Type B pancreatic cell (in vitro differentiated cells): ENCODE results near the gene PIK3AP1. TPM values are rescaled to one million over a fixed set of nuclear protein-coding genes. Genes with fewer than 3 reads are reported as not detected.
A peak's percentile ranks its signal among the peaks of the same experiment; 100 is the strongest.

Experiments
- DNase-seq: peaks from one replicate; pipeline ENCODE4 v3.0.0; 2021; ENCODE audit warnings: mixed read lengths; ENCODE audit not compliant: unreplicated experiment; ENCODE audit errors: extremely low spot score
- H3K27ac Mint-ChIP-seq: 2 replicates; pipeline ENCODE4 v1.8.0; 2021; ENCODE audit warnings: mild to moderate bottlenecking, mixed read lengths
- H3K27me3 Mint-ChIP-seq: 2 replicates; pipeline ENCODE4 v1.8.0; 2021; ENCODE audit warnings: mixed read lengths
- H3K36me3 Mint-ChIP-seq: 2 replicates; pipeline ENCODE4 v1.8.0; 2021; ENCODE audit warnings: mixed read lengths
- H3K4me1 Mint-ChIP-seq: one replicate; pipeline ENCODE4 v1.8.0; 2021; ENCODE audit warnings: mixed read lengths; ENCODE audit not compliant: unreplicated experiment
- H3K4me3 Mint-ChIP-seq: 2 replicates; pipeline ENCODE4 v1.8.0; 2021; ENCODE audit warnings: mild to moderate bottlenecking, mixed read lengths
- H3K9me3 Mint-ChIP-seq: 2 replicates; pipeline ENCODE4 v1.8.0; 2021; ENCODE audit warnings: mixed read lengths
- total RNA-seq: library from RNA; stranded (reverse); gene quantifications from 2 replicates; pipeline ENCODE4 v1.2.1, GENCODE V29; 2021; ENCODE audit warnings: low replicate concordance
- TF ChIP-seq, protein P1 (sequence below): fragments of 200-600 bp; sonication (generic); conservative IDR thresholded peaks from 2 replicates; pipeline ENCODE4 v1.5.0; 2021; ENCODE audit warnings: antibody characterized with exemption, mild to moderate bottlenecking

The PIK3AP1 gene
- total RNA-seq, 1 donor from 2014 or later, result 3.5 TPM

DNA sequence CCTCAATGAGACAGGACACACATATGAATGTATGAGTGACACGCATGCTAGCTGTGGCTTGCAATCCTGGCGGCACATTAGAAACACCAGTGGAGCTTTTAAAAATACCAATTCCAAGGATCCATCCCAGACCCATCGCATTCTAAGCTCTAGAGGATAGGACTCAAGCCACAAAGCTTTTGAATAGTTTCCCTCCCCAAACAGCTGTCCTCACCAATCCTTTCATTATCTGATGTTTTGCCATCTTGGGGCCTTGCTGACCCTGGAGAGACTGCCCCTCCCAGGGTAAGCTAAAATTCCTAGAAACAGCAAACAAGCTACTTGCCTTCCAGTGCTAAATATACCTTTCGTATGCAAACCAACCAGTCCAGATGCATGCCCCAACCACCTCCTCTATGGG is 124.6 kb downstream of the PIK3AP1 start:
- Mint-ChIP-seq H3K4me1 (no peaks in the 10 kb centered on the region), H3K27me3 (no peaks in the 10 kb centered on the region), H3K9me3 (no peaks in the 10 kb centered on the region), H3K36me3 (no peaks in the 10 kb centered on the region), H3K27ac (no peak overlapping the region), H3K4me3 (no peak overlapping the region)
- TF ChIP-seq, protein P1, sequence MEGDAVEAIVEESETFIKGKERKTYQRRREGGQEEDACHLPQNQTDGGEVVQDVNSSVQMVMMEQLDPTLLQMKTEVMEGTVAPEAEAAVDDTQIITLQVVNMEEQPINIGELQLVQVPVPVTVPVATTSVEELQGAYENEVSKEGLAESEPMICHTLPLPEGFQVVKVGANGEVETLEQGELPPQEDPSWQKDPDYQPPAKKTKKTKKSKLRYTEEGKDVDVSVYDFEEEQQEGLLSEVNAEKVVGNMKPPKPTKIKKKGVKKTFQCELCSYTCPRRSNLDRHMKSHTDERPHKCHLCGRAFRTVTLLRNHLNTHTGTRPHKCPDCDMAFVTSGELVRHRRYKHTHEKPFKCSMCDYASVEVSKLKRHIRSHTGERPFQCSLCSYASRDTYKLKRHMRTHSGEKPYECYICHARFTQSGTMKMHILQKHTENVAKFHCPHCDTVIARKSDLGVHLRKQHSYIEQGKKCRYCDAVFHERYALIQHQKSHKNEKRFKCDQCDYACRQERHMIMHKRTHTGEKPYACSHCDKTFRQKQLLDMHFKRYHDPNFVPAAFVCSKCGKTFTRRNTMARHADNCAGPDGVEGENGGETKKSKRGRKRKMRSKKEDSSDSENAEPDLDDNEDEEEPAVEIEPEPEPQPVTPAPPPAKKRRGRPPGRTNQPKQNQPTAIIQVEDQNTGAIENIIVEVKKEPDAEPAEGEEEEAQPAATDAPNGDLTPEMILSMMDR, result no peak
- no peak for DNase-seq

DNA sequence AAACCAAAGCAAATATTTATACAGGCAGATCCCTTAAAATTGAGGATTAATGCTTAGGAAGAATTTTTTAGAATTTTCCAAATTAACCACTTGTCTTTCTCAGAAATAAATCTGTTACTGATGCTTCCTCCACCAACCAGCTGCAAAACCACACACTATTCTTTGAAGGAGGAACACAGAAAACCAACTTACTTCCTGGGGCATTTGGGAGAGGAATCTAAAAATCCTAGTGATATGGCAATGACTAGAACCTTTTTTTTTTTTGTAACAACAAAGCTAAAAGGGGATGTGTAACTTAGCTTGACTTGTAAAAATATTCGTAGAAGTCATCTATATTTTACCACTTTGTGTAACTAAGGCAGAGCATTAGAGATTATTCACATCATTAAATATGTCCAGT is 128.4 kb downstream of the PIK3AP1 start:
- Mint-ChIP-seq H3K9me3 (no peaks in the 10 kb centered on the region), H3K27me3 (no peaks in the 10 kb centered on the region), H3K4me3 (no peak overlapping the region), H3K27ac (no peak overlapping the region), H3K4me1 (no peaks in the 10 kb centered on the region), H3K36me3 (no peaks in the 10 kb centered on the region)
- TF ChIP-seq, protein P1, result no peak
- no peak for DNase-seq

DNA sequence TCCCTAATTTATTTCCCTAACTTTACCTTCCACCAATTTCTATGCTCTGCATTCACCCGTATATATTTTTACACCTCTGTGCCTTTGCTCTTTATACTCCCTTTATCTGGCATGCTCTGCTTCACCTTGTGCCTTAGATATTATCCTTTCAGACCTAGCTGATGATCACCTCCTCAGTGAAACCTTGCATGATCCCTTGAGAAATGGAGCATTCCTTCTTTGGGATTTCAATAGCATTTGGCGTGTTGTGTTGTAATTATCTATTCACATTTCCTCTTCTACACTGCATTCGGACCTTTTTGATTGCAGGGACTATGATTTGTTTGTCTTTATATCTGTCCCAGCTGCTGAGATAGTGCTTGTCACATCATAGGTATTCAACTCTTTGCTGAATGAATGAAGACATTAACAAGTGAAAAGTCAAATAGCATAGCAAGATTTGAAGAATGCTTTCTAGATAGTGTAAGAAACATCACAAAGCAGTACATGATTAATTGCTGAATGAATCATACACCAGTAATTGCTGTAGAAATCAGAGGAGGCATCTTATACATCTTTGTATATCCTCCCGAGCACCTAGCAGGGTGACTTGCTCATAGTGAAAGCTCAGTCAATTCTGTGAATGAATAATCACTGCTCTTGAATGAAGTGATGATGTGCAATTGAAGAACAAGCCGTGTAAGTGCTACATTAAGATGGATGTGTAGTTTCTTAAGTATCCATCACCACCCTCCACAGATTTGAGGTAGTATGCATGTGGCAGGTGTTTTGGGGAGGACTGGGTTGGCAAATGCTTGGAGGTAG is 131.5 kb downstream of the PIK3AP1 start:
- H3K27ac Mint-ChIP-seq, result no peak overlapping the region
- DNase-seq, result no peak
- H3K4me3 Mint-ChIP-seq, result no peak overlapping the region
- TF ChIP-seq, protein P1, result no peak
- peaks cover 12% of the 10 kb centered on the region for H3K4me1 Mint-ChIP-seq
- no peaks in the 10 kb centered on the region for H3K9me3 Mint-ChIP-seq
- H3K27me3 Mint-ChIP-seq, result no peaks in the 10 kb centered on the region
- peaks cover 5% of the 10 kb centered on the region for H3K36me3 Mint-ChIP-seq

DNA sequence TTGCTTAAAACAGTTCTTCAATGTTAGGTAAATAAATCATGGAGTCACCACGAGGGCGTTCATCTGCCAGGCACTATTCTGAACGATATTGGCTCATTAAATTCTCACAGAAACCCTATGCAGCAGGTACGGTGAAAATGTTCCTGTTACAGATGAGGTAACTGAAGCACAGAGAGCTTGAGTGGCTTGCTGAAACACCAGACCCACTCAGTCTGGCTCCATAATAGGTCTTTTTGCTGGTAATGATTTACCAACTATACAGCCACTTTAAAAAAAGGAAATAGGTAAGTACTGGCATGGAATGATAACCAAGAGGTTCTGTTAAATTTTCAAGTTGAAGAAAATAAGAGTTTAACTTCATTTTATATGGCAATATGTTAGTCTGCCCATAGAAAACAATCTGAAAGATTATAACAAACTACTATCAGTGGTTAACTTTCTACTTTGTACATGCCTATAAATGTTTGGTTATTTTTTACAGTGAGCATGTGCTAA is 132.2 kb downstream of the PIK3AP1 start:
- Mint-ChIP-seq H3K4me1 (peaks cover 15% of the 10 kb centered on the region), H3K27me3 (no peaks in the 10 kb centered on the region), H3K9me3 (no peaks in the 10 kb centered on the region), H3K36me3 (peaks cover 5% of the 10 kb centered on the region), H3K27ac (no peak overlapping the region), H3K4me3 (no peak overlapping the region)
- TF ChIP-seq, protein P1, result no peak
- no peak for DNase-seq

DNA sequence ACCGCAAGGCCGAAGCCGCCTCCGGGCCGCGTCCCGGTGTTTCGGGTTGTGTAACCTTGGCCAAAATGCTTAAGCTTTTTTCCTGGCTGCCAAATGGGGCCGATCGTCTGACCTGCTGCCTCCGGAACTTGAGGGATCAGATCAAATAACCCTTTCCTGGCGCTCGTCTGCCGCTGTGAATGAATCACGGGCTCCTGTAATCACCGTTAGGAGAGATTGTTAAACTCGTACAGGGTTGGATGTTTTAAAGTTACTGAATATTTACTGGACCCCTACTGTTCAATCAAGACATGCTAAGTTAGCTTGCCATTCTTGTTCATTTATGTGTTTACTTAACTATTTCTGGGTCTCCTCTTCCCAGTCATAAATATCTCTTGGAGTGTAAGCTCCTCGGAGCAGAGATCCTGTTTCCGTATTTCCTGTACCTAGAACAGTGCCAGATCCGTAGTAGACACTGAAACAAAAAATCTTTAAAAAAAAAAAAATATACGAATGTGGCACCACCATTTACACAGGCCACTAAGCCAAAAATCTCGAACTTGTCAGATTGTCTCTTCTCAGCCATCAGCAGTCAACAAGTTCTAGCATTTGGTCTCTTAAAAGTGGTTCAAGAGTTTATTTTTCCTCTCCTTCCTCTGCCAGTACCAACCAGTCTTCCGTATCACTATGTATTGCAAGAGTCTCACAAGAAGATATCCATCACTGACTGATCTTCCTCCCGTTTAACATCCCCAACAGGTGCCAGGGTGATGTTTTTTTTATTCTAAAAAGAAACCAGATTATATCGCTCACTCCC is 132.9 kb downstream of the PIK3AP1 start:
- H3K4me1 Mint-ChIP-seq, result peaks cover 17% of the 10 kb centered on the region
- no peaks in the 10 kb centered on the region for H3K9me3 Mint-ChIP-seq
- H3K4me3 Mint-ChIP-seq, result no peak overlapping the region
- TF ChIP-seq, protein P1, result peak; percentile 24
- H3K27ac Mint-ChIP-seq, result no peak overlapping the region
- no peak for DNase-seq
- H3K36me3 Mint-ChIP-seq, result peaks cover 5% of the 10 kb centered on the region
- no peaks in the 10 kb centered on the region for H3K27me3 Mint-ChIP-seq
